Calu3 (cell line): ENCODE results near the gene SLX4. TPM values are rescaled to one million over a fixed set of nuclear protein-coding genes. Genes with fewer than 3 reads are reported as not detected.

Experiments
- BruUV-seq: library from RNA; stranded (reverse); fragments of 400-500 nt; replicated peaks from 2 replicates; lab custom pipeline; 2021; lab: Mats Ljungman, UMichigan
- CTCF ChIA-PET: fragments of 300-600 bp; sonication (Branson Sonifier 250); formaldehyde crosslinking; loops from one replicate; lab custom pipeline; 2022; ENCODE audit warnings: antibody characterized with exemption; lab: Charles Lee
- DNase-seq: peaks from one replicate; pipeline ENCODE4 v3.0.0; 2022
- H3K27ac Mint-ChIP-seq: one replicate; pipeline ENCODE4 v1.8.0; 2022; ENCODE audit warnings: mixed read lengths; ENCODE audit not compliant: unreplicated experiment
- H3K27me3 Mint-ChIP-seq: one replicate; pipeline ENCODE4 v1.8.0; 2022; ENCODE audit warnings: mixed read lengths; ENCODE audit not compliant: unreplicated experiment
- H3K36me3 Mint-ChIP-seq: one replicate; pipeline ENCODE4 v1.8.0; 2022; ENCODE audit warnings: mild to moderate bottlenecking, moderate library complexity, mixed read lengths; ENCODE audit not compliant: insufficient read depth, unreplicated experiment
- H3K4me1 Mint-ChIP-seq: one replicate; pipeline ENCODE4 v1.8.0; 2022; ENCODE audit warnings: mild to moderate bottlenecking, low read depth, mixed read lengths; ENCODE audit not compliant: unreplicated experiment
- H3K4me3 Mint-ChIP-seq: one replicate; pipeline ENCODE4 v1.8.0; 2022; ENCODE audit warnings: mild to moderate bottlenecking, low read depth, moderate library complexity, mixed read lengths; ENCODE audit not compliant: unreplicated experiment
- H3K9me3 Mint-ChIP-seq: one replicate; pipeline ENCODE4 v1.8.0; 2022; ENCODE audit warnings: low read depth, mixed read lengths; ENCODE audit not compliant: unreplicated experiment
- intact Hi-C: fragments of 100-400 bp; cut with micrococcal nuclease; formaldehyde crosslinking; loops from one replicate; pipeline ENCODE4 v1.10.0; 2022; ENCODE audit not compliant: unreplicated experiment
- total RNA-seq: library from RNA; stranded (reverse); gene quantifications from 2 replicates; pipeline ENCODE4 v1.2.3, GENCODE V29; 2022
- TF ChIP-seq, protein P1 (sequence below): fragments of 200-600 bp; IDR thresholded peaks from one replicate; pipeline ENCODE4 v1.8.0; 2022; ENCODE audit warnings: antibody characterized with exemption; ENCODE audit not compliant: unreplicated experiment

The SLX4 gene
- total RNA-seq, 1 experiment from 2014 or later, result 18.2 TPM

DNA sequence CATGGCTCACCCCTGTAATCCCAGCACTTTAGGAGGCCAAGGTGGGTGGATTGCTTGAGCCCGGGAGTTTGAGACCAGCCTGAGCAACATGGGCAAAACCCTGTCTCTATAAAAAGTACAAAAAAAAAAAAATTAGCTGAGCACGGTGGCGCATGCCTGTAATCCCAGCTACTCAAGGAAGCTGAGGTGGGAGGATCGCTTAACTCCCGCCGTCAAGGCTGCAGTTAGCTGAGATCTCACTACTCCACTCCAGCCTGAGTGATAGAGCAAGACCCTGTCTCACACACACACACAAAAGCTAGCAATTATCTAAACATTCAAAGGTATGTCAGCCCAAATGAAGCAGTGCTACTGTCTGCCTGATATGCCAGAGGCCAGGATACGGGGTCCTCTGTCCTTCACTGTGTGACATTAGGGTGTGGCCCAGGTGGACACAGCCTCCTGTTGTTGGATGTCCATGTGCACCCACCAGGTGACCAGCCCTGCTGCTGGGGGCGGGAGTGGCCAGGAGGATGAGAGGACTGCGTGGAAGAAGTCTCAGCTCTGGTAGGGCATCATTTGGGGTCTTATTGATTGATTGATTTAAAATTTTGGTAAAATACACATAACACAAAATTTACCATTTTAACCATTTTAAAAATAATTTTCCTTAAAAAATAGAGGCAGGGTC is 38.1 kb downstream of the SLX4 start:
- Mint-ChIP-seq H3K4me3 (no peak overlapping the region), H3K9me3 (peaks cover 8% of the 10 kb centered on the region), H3K36me3 (no peaks in the 10 kb centered on the region), H3K27me3 (peaks cover 8% of the 10 kb centered on the region), H3K27ac (no peak overlapping the region), H3K4me1 (no peaks in the 10 kb centered on the region)
- intact Hi-C loops, result no loop called here
- TF ChIP-seq, protein P1, sequence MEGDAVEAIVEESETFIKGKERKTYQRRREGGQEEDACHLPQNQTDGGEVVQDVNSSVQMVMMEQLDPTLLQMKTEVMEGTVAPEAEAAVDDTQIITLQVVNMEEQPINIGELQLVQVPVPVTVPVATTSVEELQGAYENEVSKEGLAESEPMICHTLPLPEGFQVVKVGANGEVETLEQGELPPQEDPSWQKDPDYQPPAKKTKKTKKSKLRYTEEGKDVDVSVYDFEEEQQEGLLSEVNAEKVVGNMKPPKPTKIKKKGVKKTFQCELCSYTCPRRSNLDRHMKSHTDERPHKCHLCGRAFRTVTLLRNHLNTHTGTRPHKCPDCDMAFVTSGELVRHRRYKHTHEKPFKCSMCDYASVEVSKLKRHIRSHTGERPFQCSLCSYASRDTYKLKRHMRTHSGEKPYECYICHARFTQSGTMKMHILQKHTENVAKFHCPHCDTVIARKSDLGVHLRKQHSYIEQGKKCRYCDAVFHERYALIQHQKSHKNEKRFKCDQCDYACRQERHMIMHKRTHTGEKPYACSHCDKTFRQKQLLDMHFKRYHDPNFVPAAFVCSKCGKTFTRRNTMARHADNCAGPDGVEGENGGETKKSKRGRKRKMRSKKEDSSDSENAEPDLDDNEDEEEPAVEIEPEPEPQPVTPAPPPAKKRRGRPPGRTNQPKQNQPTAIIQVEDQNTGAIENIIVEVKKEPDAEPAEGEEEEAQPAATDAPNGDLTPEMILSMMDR, result no peak
- CTCF ChIA-PET, result no interaction called here
- no peak for DNase-seq
- no TSS peak for BruUV-seq

DNA sequence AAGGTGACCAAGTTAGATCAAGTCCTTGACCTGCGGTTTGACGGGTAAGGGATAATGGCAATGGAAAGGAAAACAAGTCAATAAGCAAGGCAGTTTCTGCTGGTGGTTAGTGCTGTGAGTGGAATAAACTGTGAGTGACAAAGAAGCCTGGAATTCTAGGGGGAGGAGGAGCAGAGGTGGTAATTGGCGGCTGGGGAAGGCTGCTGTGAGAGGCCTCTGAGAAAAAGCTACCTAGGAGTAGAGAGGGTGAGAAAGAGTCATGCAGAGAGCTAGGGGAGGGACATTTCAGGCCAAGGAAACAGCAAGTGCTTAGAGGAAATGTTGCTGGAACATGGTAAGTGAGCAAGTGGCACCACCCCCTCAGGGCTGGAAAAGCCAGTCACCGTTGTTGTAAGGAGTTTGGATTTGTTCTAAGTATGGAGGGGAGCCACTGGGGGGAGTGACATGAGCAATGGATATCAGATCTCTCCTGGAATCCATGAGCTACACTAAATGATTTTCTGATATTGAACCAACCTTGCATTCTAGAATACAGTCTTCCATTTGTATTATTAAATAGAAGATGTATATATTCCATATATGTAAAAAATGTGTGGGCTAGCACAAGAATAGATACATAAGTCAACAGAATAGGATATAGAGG is 40.9 kb downstream of the SLX4 start:
- Mint-ChIP-seq H3K4me3 (no peak overlapping the region), H3K27me3 (no peaks in the 10 kb centered on the region), H3K36me3 (no peaks in the 10 kb centered on the region), H3K9me3 (peaks cover 8% of the 10 kb centered on the region), H3K4me1 (no peaks in the 10 kb centered on the region), H3K27ac (no peak overlapping the region)
- TF ChIP-seq, protein P1, result no peak
- intact Hi-C loops, result no loop called here
- no TSS peak for BruUV-seq
- DNase-seq, result no peak
- CTCF ChIA-PET, result no interaction called here

DNA sequence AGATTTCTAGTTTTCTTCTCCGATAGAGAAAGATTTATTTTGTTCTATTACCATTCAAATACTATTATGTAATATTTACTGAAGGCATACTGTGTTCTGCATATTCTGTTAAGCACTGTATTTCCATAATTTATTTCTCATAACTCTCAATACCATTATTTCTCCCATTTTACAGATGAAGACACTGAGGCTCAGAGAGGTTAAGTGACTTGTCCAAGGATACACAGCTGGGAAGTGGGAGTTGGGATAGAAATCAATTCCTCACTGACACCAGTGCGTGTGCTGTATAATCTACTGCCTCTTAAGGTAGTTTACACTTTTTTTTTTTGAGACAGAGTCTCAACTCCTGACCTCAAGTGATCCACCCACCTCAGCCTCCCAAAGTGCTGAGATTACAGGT is 41.6 kb downstream of the SLX4 start:
- no peak for DNase-seq
- Mint-ChIP-seq H3K27me3 (no peaks in the 10 kb centered on the region), H3K9me3 (peaks cover 8% of the 10 kb centered on the region), H3K4me3 (no peak overlapping the region), H3K27ac (no peak overlapping the region), H3K36me3 (no peaks in the 10 kb centered on the region), H3K4me1 (no peaks in the 10 kb centered on the region)
- CTCF ChIA-PET, result no interaction called here
- intact Hi-C loops, result no loop called here
- TF ChIP-seq, protein P1, result no peak
- no TSS peak for BruUV-seq

DNA sequence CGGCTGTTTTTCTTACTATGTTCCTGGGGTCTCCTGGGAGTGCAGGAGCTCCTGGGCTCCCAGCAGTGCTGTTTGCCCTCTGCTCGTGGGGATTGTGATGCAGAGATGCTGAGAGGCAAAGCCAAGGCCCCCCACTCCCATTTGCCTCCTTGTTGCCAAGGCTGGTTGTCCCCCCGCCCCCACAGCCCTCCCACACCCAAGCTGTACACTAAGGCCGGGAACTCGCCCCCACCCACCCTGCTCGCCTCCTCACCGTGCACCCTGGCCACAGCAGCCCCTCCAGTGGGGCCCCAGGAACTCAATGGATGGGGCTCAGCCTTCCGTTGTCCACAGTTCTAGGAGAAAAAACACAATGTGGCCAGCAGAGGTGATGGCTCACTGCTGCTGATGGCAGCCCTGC is 44.4 kb downstream of the SLX4 start:
- BruUV-seq, result no TSS peak

More for the DNA sequence above, 44.4 kb downstream of the SLX4 start:
- DNase-seq, result no peak
- H3K4me1 Mint-ChIP-seq, result no peaks in the 10 kb centered on the region
- CTCF ChIA-PET, result interaction anchor here (0.7 kb wide), 2 partner anchors 19 to 79 kb away, joined by 4 to 6 read pairs; no protein-coding TSS in a partner anchor
- H3K4me3 Mint-ChIP-seq, result no peak overlapping the region
- TF ChIP-seq, protein P1, result no peak
- H3K36me3 Mint-ChIP-seq, result no peaks in the 10 kb centered on the region
- H3K27ac Mint-ChIP-seq, result no peak overlapping the region
- H3K27me3 Mint-ChIP-seq, result no peaks in the 10 kb centered on the region
- H3K9me3 Mint-ChIP-seq, result peaks cover 8% of the 10 kb centered on the region
- intact Hi-C loops, result no loop called here
